Parathyroid adenoma (tissue), 2 donors: ENCODE results near the gene ZNF775.

ENCODE experiments used
- H2AFZ ChIP-seq: fragments of 300-600 bp; sonication (generic); one replicate; pipeline ENCODE4 v1.7.0; 2017; ENCODE audit warnings: antibody characterized with exemption, mild to moderate bottlenecking
- H3K27ac ChIP-seq: fragments of 300-600 bp; sonication (generic); one replicate; pipeline ENCODE4 v1.7.0; 2017
- H3K27me3 ChIP-seq: fragments of 300-600 bp; sonication (generic); one replicate; pipeline ENCODE4 v1.7.0; 2017; ENCODE audit warnings: low read length; ENCODE audit not compliant: control insufficient read depth, insufficient read depth
- H3K36me3 ChIP-seq: fragments of 300-600 bp; sonication (generic); one replicate; pipeline ENCODE4 v1.7.0; 2017; ENCODE audit warnings: low read length; ENCODE audit not compliant: control insufficient read depth, insufficient read depth
- H3K4me1 ChIP-seq: fragments of 300-600 bp; sonication (generic); one replicate; pipeline ENCODE4 v1.7.0; 2017; ENCODE audit warnings: control low read depth
- H3K4me2 ChIP-seq: fragments of 300-600 bp; sonication (generic); one replicate; pipeline ENCODE4 v1.7.0; 2017; ENCODE audit warnings: low read length
- H3K4me3 ChIP-seq: fragments of 300-600 bp; sonication (generic); one replicate; pipeline ENCODE4 v1.7.0; 2017; ENCODE audit warnings: low read depth, low read length
- H3K79me2 ChIP-seq: fragments of 300-600 bp; sonication (generic); one replicate; pipeline ENCODE4 v1.7.0; 2017; ENCODE audit warnings: control low read depth
- H3K9ac ChIP-seq: fragments of 300-600 bp; sonication (generic); one replicate; pipeline ENCODE4 v1.7.0; 2017; ENCODE audit warnings: mild to moderate bottlenecking
- H3K9me3 ChIP-seq: fragments of 300-600 bp; sonication (generic); one replicate; pipeline ENCODE4 v1.7.0; 2017; ENCODE audit warnings: low read length; ENCODE audit not compliant: control insufficient read depth
- CTCF ChIP-seq: fragments of 300-600 bp; sonication (generic); IDR thresholded peaks from one replicate; pipeline ENCODE4 v1.7.0; 2017; ENCODE audit warnings: antibody characterized with exemption, mild to moderate bottlenecking
- donor health status: primary hyperparathyroidism.

Gene ZNF775

GRCh38 chr7:150396851-150397260 is 17.7 kb downstream of the ZNF775 start:
- Histone ChIP-seq H3K4me3 (no peak overlapping the region), H3K4me1 (peaks cover 14% of the 10 kb centered on the region), H3K9me3 (no peaks in the 10 kb centered on the region), H3K27me3 (no peaks in the 10 kb centered on the region), H3K36me3 (no peaks in the 10 kb centered on the region), H3K27ac (no peak overlapping the region), H3K9ac (no peak overlapping the region), H3K4me2 (no peak overlapping the region), H2AFZ (no peak overlapping the region), H3K79me2 (no peaks in the 10 kb centered on the region)
- no peak for TF ChIP-seq CTCF

- Histone ChIP-seq H3K27ac (no peak overlapping the region), H3K36me3 (no peaks in the 10 kb centered on the region), H3K79me2 (no peaks in the 10 kb centered on the region), H2AFZ (no peak overlapping the region), H3K4me2 (no peak overlapping the region), H3K27me3 (no peaks in the 10 kb centered on the region), H3K4me3 (no peak overlapping the region), H3K9me3 (no peaks in the 10 kb centered on the region), H3K4me1 (peaks cover 14% of the 10 kb centered on the region), H3K9ac (no peak overlapping the region)
- no peak for TF ChIP-seq CTCF
Measured at GRCh38 chr7:150397346-150398107, 18.4 kb downstream of the ZNF775 start.

GRCh38 chr7:150398108-150398964 is 19.2 kb downstream of the ZNF775 start:
- TF ChIP-seq CTCF = no peak
- Histone ChIP-seq H3K9me3 (no peaks in the 10 kb centered on the region), H3K4me3 (no peak overlapping the region), H3K79me2 (no peaks in the 10 kb centered on the region), H3K36me3 (no peaks in the 10 kb centered on the region), H2AFZ (no peak overlapping the region), H3K9ac (no peak overlapping the region), H3K4me2 (peak overlapping the region; percentile 37), H3K27ac (no peak overlapping the region), H3K4me1 (peaks cover 14% of the 10 kb centered on the region), H3K27me3 (no peaks in the 10 kb centered on the region)

GRCh38 chr7:150398965-150399320 is 19.8 kb downstream of the ZNF775 start:
- Histone ChIP-seq H3K9ac (no peak overlapping the region), H3K36me3 (no peaks in the 10 kb centered on the region), H2AFZ (no peak overlapping the region), H3K4me2 (peak overlapping the region; percentile 29), H3K9me3 (no peaks in the 10 kb centered on the region), H3K27ac (peak overlapping the region; percentile 67), H3K27me3 (no peaks in the 10 kb centered on the region), H3K4me3 (no peak overlapping the region), H3K4me1 (peaks cover 14% of the 10 kb centered on the region), H3K79me2 (no peaks in the 10 kb centered on the region)
- no peak for TF ChIP-seq CTCF
